ENCODE measurements around the gene SEMA6D. TPM values are rescaled to one million over a fixed set of nuclear protein-coding genes. Genes with fewer than 3 reads are reported as not detected.
A peak's percentile ranks its signal among the peaks of the same experiment; 100 is the strongest.

The SEMA6D gene
- total and polyA plus RNA-seq, 2 donors (not counting 1 experiment from before 2014, with no cell fraction given) = 2.4 to 13.4 TPM

DNA sequence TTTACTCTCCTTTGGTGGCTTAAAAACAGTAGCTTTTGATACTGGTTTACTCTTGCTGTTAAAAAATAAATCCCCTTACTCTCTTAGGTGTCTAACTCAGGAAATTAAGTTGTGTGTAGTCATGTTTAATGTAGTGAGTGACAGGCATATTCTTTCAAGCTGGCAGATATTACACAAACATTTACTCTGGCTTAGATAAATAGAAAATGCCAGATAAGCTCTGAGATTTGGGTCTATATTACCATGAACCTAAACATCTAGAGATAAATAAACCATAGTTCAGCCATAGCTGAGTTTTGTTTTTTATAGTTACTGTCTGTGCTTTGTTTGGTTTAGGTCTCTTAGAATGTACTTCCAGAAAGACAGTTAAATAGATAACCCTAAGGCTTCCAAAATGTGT is 2.4 kb downstream of the SEMA6D start:
- Histone ChIP-seq H3K27me3 (ENCODE audit: control insufficient read depth, insufficient read depth, low read length) (no peaks in the 10 kb centered on the region), H3K36me3 (ENCODE audit: control insufficient read depth, insufficient read depth, low read length) (no peaks in the 10 kb centered on the region), H4K20me1 (ENCODE audit: control insufficient read depth, extremely low read depth, insufficient read depth, low read length) (no peaks in the 10 kb centered on the region), H3K27ac (ENCODE audit: insufficient read depth, low read length) (no peak overlapping the region), H3K4me3 (replicated peaks in 1 of 4; ENCODE audit: control extremely low read depth in 1 of 4, insufficient read depth in 1 of 4, low read depth in 3 of 4, low read length in 4 of 4) (peak overlapping the region; percentile 3 to 91 (median 79)), H3K9ac (ENCODE audit: insufficient read depth, low read length) (no peak overlapping the region), H3K4me2 (ENCODE audit: extremely low read depth, insufficient read depth, low read length) (peak overlapping the region; percentile 91), H3K79me2 (ENCODE audit: control insufficient read depth, insufficient read depth, low read length) (peaks cover 8% of the 10 kb centered on the region), H3K9me3 (ENCODE audit: control insufficient read depth, insufficient read depth, low read depth, low read length) (no peaks in the 10 kb centered on the region), H2AFZ (ENCODE audit: low read length) (no peak overlapping the region), H3K4me1 (ENCODE audit: control insufficient read depth, extremely low read depth, insufficient read depth, low read length) (no peaks in the 10 kb centered on the region)
- peak in 1 of 2 donors; percentile 8 for DNase-seq (ENCODE audit: low read depth in 2 of 2)
- TF ChIP-seq, protein P1, sequence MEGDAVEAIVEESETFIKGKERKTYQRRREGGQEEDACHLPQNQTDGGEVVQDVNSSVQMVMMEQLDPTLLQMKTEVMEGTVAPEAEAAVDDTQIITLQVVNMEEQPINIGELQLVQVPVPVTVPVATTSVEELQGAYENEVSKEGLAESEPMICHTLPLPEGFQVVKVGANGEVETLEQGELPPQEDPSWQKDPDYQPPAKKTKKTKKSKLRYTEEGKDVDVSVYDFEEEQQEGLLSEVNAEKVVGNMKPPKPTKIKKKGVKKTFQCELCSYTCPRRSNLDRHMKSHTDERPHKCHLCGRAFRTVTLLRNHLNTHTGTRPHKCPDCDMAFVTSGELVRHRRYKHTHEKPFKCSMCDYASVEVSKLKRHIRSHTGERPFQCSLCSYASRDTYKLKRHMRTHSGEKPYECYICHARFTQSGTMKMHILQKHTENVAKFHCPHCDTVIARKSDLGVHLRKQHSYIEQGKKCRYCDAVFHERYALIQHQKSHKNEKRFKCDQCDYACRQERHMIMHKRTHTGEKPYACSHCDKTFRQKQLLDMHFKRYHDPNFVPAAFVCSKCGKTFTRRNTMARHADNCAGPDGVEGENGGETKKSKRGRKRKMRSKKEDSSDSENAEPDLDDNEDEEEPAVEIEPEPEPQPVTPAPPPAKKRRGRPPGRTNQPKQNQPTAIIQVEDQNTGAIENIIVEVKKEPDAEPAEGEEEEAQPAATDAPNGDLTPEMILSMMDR (conservative IDR thresholded peaks at IDR 0.05 in 1 of 2, IDR thresholded peaks at IDR 0.05 in 1 of 2; ENCODE audit: low read depth in 1 of 2, low read length in 2 of 2) = no peak
- no peak for TF ChIP-seq EZH2 (IDR thresholded peaks at IDR 0.05; ENCODE audit: low read length, missing control alignments)

GRCh38 chr15:47720555-47720954 is 3.2 kb downstream of the SEMA6D start:
- H3K79me2 ChIP-seq (ENCODE audit: control insufficient read depth, insufficient read depth, low read length) = peaks cover 8% of the 10 kb centered on the region
- no peak overlapping the region for H2AFZ ChIP-seq (ENCODE audit: low read length)
- no peaks in the 10 kb centered on the region for H3K27me3 ChIP-seq (ENCODE audit: control insufficient read depth, insufficient read depth, low read length)
- H4K20me1 ChIP-seq (ENCODE audit: control insufficient read depth, extremely low read depth, insufficient read depth, low read length) = no peaks in the 10 kb centered on the region
- H3K9me3 ChIP-seq (ENCODE audit: control insufficient read depth, insufficient read depth, low read depth, low read length) = no peaks in the 10 kb centered on the region
- TF ChIP-seq EZH2 (IDR thresholded peaks at IDR 0.05; ENCODE audit: low read length, missing control alignments) = no peak
- TF ChIP-seq, protein P1 (conservative IDR thresholded peaks at IDR 0.05 in 1 of 2, IDR thresholded peaks at IDR 0.05 in 1 of 2; ENCODE audit: low read depth in 1 of 2, low read length in 2 of 2) = no peak
- H3K27ac ChIP-seq (ENCODE audit: insufficient read depth, low read length) = no peak overlapping the region
- peak; percentile 23 to 32 for DNase-seq (ENCODE audit: low read depth in 2 of 2)
- H3K4me1 ChIP-seq (ENCODE audit: control insufficient read depth, extremely low read depth, insufficient read depth, low read length) = no peaks in the 10 kb centered on the region
- H3K4me3 ChIP-seq (replicated peaks in 1 of 4; ENCODE audit: control extremely low read depth in 1 of 4, insufficient read depth in 1 of 4, low read depth in 3 of 4, low read length in 4 of 4) = peak overlapping the region in 2 of 4 experiments; percentile 31 to 91
- H3K4me2 ChIP-seq (ENCODE audit: extremely low read depth, insufficient read depth, low read length) = peak overlapping the region; percentile 56
- H3K9ac ChIP-seq (ENCODE audit: insufficient read depth, low read length) = no peak overlapping the region
- no peaks in the 10 kb centered on the region for H3K36me3 ChIP-seq (ENCODE audit: control insufficient read depth, insufficient read depth, low read length)

DNA sequence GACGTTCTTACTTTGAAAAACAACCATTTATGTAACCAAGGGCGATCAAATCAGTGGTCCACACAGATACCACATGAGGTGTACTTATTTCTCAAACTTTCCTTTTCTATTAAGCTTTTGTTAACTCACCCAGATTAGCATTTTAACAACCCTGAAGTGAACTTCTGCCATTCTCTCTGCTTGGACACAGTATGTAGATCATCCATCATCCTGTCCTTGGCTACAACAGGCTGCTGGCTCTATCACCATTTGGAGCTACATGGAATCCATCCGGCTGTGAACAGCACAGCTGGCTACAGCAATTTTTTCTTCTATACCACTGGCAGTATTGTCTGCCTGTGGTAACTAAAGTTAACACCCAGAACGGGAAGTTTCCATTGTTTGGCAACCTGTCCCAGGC is 4.4 kb downstream of the SEMA6D start:
- peak in 1 of 2 donors; percentile 5 for DNase-seq (ENCODE audit: low read depth in 2 of 2)
- H3K79me2 ChIP-seq (ENCODE audit: control insufficient read depth, insufficient read depth, low read length) = peaks cover 8% of the 10 kb centered on the region
- H3K27me3 ChIP-seq (ENCODE audit: control insufficient read depth, insufficient read depth, low read length) = no peaks in the 10 kb centered on the region
- no peaks in the 10 kb centered on the region for H3K9me3 ChIP-seq (ENCODE audit: control insufficient read depth, insufficient read depth, low read depth, low read length)
- TF ChIP-seq, protein P1 (conservative IDR thresholded peaks at IDR 0.05 in 1 of 2, IDR thresholded peaks at IDR 0.05 in 1 of 2; ENCODE audit: low read depth in 1 of 2, low read length in 2 of 2) = no peak
- TF ChIP-seq EZH2 (IDR thresholded peaks at IDR 0.05; ENCODE audit: low read length, missing control alignments) = no peak
- no peaks in the 10 kb centered on the region for H3K36me3 ChIP-seq (ENCODE audit: control insufficient read depth, insufficient read depth, low read length)
- no peak overlapping the region for H3K4me2 ChIP-seq (ENCODE audit: extremely low read depth, insufficient read depth, low read length)
- H3K9ac ChIP-seq (ENCODE audit: insufficient read depth, low read length) = no peak overlapping the region
- H3K4me3 ChIP-seq (replicated peaks in 1 of 4; ENCODE audit: control extremely low read depth in 1 of 4, insufficient read depth in 1 of 4, low read depth in 3 of 4, low read length in 4 of 4) = no peak overlapping the region
- H3K4me1 ChIP-seq (ENCODE audit: control insufficient read depth, extremely low read depth, insufficient read depth, low read length) = no peaks in the 10 kb centered on the region
- no peaks in the 10 kb centered on the region for H4K20me1 ChIP-seq (ENCODE audit: control insufficient read depth, extremely low read depth, insufficient read depth, low read length)
- no peak overlapping the region for H2AFZ ChIP-seq (ENCODE audit: low read length)
- no peak overlapping the region for H3K27ac ChIP-seq (ENCODE audit: insufficient read depth, low read length)
